IMR-90 (cell line): Measurements from ENCODE around the gene ZKSCAN1. TPM values are rescaled to one million over a fixed set of nuclear protein-coding genes. Genes with fewer than 3 reads are reported as not detected.

Experiments used
- ATAC-seq: fragments of 200-7000 bp; cut with Tn5 transposase; 2 replicates; pipeline ENCODE4 v1.9.1; 2020; ENCODE audit warnings: low read depth, mild to moderate bottlenecking, moderate library complexity
- BruUV-seq: library from RNA; stranded (reverse); fragments of 400-500 nt; replicated peaks from 2 replicates; lab custom pipeline; 2021; lab: Mats Ljungman, UMichigan
- CTCF ChIA-PET: fragments of 300-600 bp; formaldehyde crosslinking; extraction: SDS; loops from one replicate; lab custom pipeline; 2021; ENCODE audit warnings: antibody characterized with exemption; lab: Yijun Ruan, JAX
- POLR2A ChIA-PET: fragments of 300-600 bp; sonication (Branson Sonifier 250); formaldehyde crosslinking; loops from one replicate; lab custom pipeline; 2022; ENCODE audit warnings: antibody characterized with exemption; ENCODE audit not compliant: unreplicated experiment; lab: Charles Lee
- DNase-seq: peaks from one replicate; pipeline ENCODE4 v3.0.0; 2013
- H2AFZ ChIP-seq: replicated peaks from 2 replicates; pipeline ENCODE3; 2013; ENCODE audit warnings: low read length, mild to moderate bottlenecking; ENCODE audit not compliant: poor library complexity
- H2AK5ac ChIP-seq: 2 replicates; pipeline ENCODE4 v1.6.1; 2013; ENCODE audit warnings: low read depth, low read length, inconsistent platforms
- H2AK9ac ChIP-seq: replicated peaks from 2 replicates; pipeline ENCODE3; 2013; ENCODE audit warnings: mild to moderate bottlenecking, low read depth, low read length, moderate library complexity; ENCODE audit not compliant: poor library complexity
- H2BK120ac ChIP-seq: 2 replicates; pipeline ENCODE4 v1.6.1; 2013; ENCODE audit warnings: low read depth, low read length, inconsistent platforms
- H2BK15ac ChIP-seq: 3 replicates; pipeline ENCODE4 v1.6.1; 2013; ENCODE audit warnings: low read depth, low read length, inconsistent platforms
- H2BK20ac ChIP-seq: 2 replicates; pipeline ENCODE4 v1.6.1; 2013; ENCODE audit warnings: low read depth, mild to moderate bottlenecking, inconsistent platforms, low read length, moderate library complexity
- H2BK5ac ChIP-seq: 2 replicates; pipeline ENCODE4 v1.6.1; 2013; ENCODE audit warnings: mild to moderate bottlenecking, low read depth, low read length, inconsistent platforms; ENCODE audit not compliant: poor library complexity, severe bottlenecking
- H3K14ac ChIP-seq: replicated peaks from 2 replicates; pipeline ENCODE4 v1.6.1; 2013; ENCODE audit warnings: low read depth, low read length, inconsistent platforms
- H3K18ac ChIP-seq: 2 replicates; pipeline ENCODE4 v1.6.1; 2013; ENCODE audit warnings: low read depth, low read length, control low read depth
- H3K23ac ChIP-seq: 2 replicates; pipeline ENCODE4 v1.6.1; 2013; ENCODE audit warnings: low read depth, low read length, inconsistent platforms
- H3K27ac ChIP-seq: 2 replicates; pipeline ENCODE4 v1.5.1; 2013; ENCODE audit warnings: mild to moderate bottlenecking, control low read depth, low read length; ENCODE audit not compliant: insufficient read depth
- H3K27me3 ChIP-seq: 2 replicates; pipeline ENCODE4 v1.6.1; 2013; ENCODE audit warnings: low read length; ENCODE audit not compliant: control insufficient read depth, insufficient read depth
- H3K36me3 ChIP-seq: 2 replicates; pipeline ENCODE4 v1.6.1; 2013; ENCODE audit warnings: low read length, mixed read lengths; ENCODE audit not compliant: control insufficient read depth, insufficient read depth
- H3K4ac ChIP-seq: 2 replicates; pipeline ENCODE4 v1.6.1; 2013; ENCODE audit warnings: low read depth, low read length, inconsistent platforms
- H3K4me1 ChIP-seq: 2 replicates; pipeline ENCODE4 v1.6.1; 2013; ENCODE audit warnings: low read length, mixed read lengths; ENCODE audit not compliant: control insufficient read depth, insufficient read depth
- H3K4me2 ChIP-seq: 2 replicates; pipeline ENCODE4 v1.6.1; 2013; ENCODE audit warnings: low read depth, mild to moderate bottlenecking, control low read depth, low read length, moderate library complexity
- H3K4me3 ChIP-seq: 2 replicates; pipeline ENCODE4 v1.5.1; 2013; ENCODE audit warnings: low read depth, mild to moderate bottlenecking, control low read depth, low read length, moderate library complexity; ENCODE audit not compliant: insufficient read depth
- H3K56ac ChIP-seq: 2 replicates; pipeline ENCODE4 v1.6.1; 2013; ENCODE audit warnings: low read length, inconsistent platforms; ENCODE audit not compliant: insufficient read depth; ENCODE audit errors: extremely low read depth
- H3K79me1 ChIP-seq, 2 experiments: 2 replicates each; pipeline ENCODE4 v1.6.1; 2013; ENCODE audit warnings: low read length in 2 of 2, inconsistent platforms in 1 of 2, low read depth in 1 of 2
- H3K9ac ChIP-seq: 2 replicates; pipeline ENCODE4 v1.6.1; 2013; ENCODE audit warnings: low read depth, low read length, control low read depth
- H3K9me1 ChIP-seq: 2 replicates; pipeline ENCODE4 v1.6.1; 2013; ENCODE audit warnings: low read length, inconsistent platforms; ENCODE audit not compliant: insufficient read depth
- H3K9me3 ChIP-seq: 2 replicates; pipeline ENCODE4 v1.6.1; 2013; ENCODE audit warnings: low read length; ENCODE audit not compliant: control insufficient read depth, insufficient read depth
- H4K20me1 ChIP-seq: 2 replicates; pipeline ENCODE4 v1.6.1; 2013; ENCODE audit warnings: low read length, inconsistent platforms; ENCODE audit not compliant: insufficient read depth
- H4K5ac ChIP-seq: 2 replicates; pipeline ENCODE4 v1.6.1; 2013; ENCODE audit warnings: mild to moderate bottlenecking, low read depth, low read length, control low read depth
- H4K8ac ChIP-seq, 2 experiments: 2 replicates each; pipeline ENCODE4 v1.6.1; 2013; ENCODE audit warnings: low read depth in 2 of 2, low read length in 2 of 2, control low read depth in 1 of 2, inconsistent platforms in 1 of 2
- H4K91ac ChIP-seq: 2 replicates; pipeline ENCODE4 v1.6.1; 2013; ENCODE audit warnings: low read depth, low read length, inconsistent platforms; ENCODE audit not compliant: insufficient read depth
- BHLHE40 ChIP-seq: fragments of 150-350 bp; IDR thresholded peaks from 2 replicates; pipeline ENCODE4 v1.6.1; 2016; ENCODE audit warnings: mild to moderate bottlenecking, low read depth, low read length
- CEBPB ChIP-seq: IDR thresholded peaks from 2 replicates; pipeline ENCODE4 v1.6.1; 2012; ENCODE audit warnings: low read depth, low read length, improper control_type of control experiment
- CHD1 ChIP-seq: IDR thresholded peaks from 2 replicates; pipeline ENCODE4 v1.6.1; 2012; ENCODE audit warnings: low read depth, low read length, improper control_type of control experiment
- ELK1 ChIP-seq: fragments of 150-350 bp; IDR thresholded peaks from 2 replicates; pipeline ENCODE4 v1.6.1; 2016; ENCODE audit warnings: low read depth, mild to moderate bottlenecking, low read length, moderate library complexity, borderline replicate concordance
- FOS ChIP-seq: fragments of 150-350 bp; IDR thresholded peaks from 2 replicates; pipeline ENCODE4 v1.6.1; 2016; ENCODE audit warnings: low read depth, low read length
- MAFK ChIP-seq: IDR thresholded peaks from 2 replicates; pipeline ENCODE4 v1.6.1; 2012; ENCODE audit warnings: low read depth, low read length, improper control_type of control experiment
- MAZ ChIP-seq: IDR thresholded peaks from 2 replicates; pipeline ENCODE4 v1.6.1; 2012; ENCODE audit warnings: low read depth, mild to moderate bottlenecking, low read length, improper control_type of control experiment, moderate library complexity, borderline replicate concordance
- MXI1 ChIP-seq: IDR thresholded peaks from 2 replicates; pipeline ENCODE4 v1.6.1; 2012; ENCODE audit warnings: low read depth, mild to moderate bottlenecking, low read length, moderate library complexity, borderline replicate concordance
- NFE2L2 ChIP-seq: fragments of 150-350 bp; IDR thresholded peaks from 2 replicates; pipeline ENCODE4 v1.6.1; 2016; ENCODE audit warnings: low read depth, mild to moderate bottlenecking, low read length
- POLR2A ChIP-seq: IDR thresholded peaks from 2 replicates; pipeline ENCODE4 v1.6.1; 2012; ENCODE audit warnings: mild to moderate bottlenecking, low read depth, low read length
- RAD21 ChIP-seq: IDR thresholded peaks from 2 replicates; pipeline ENCODE4 v1.6.1; 2012; ENCODE audit warnings: low read length, improper control_type of control experiment
- RCOR1 ChIP-seq: IDR thresholded peaks from 2 replicates; pipeline ENCODE4 v1.6.1; 2012; ENCODE audit warnings: mild to moderate bottlenecking, low read length, improper control_type of control experiment; ENCODE audit not compliant: insufficient replicate concordance
- RFX5 ChIP-seq: IDR thresholded peaks from 2 replicates; pipeline ENCODE4 v1.8.0; 2012; ENCODE audit warnings: low read depth, mild to moderate bottlenecking, low read length, moderate library complexity
- SMC3 ChIP-seq: fragments of 150-350 bp; IDR thresholded peaks from 2 replicates; pipeline ENCODE4 v1.6.1; 2016; ENCODE audit warnings: low read depth, mild to moderate bottlenecking, antibody characterized with exemption, low read length, moderate library complexity
- USF2 ChIP-seq: fragments of 150-350 bp; IDR thresholded peaks from 2 replicates; pipeline ENCODE4 v1.6.1; 2017; ENCODE audit warnings: mild to moderate bottlenecking, antibody characterized with exemption, low read length, low read depth
- WGBS, 2 experiments: methylation state at CpG; one replicate each; pipeline versions ENCODE4 v1.1.5 to v1.1.7; 2013; ENCODE audit warnings: missing lambda C conversion rate in 2 of 2; ENCODE audit not compliant: insufficient read length in 1 of 2; ENCODE audit errors: extremely low coverage in 2 of 2; 5-methylcytosine and 5-hydroxymethylcytosine counted together
- dilution Hi-C: fragments of 300-500 bp; cut with HindIII; formaldehyde crosslinking; loops from one replicate; pipeline ENCODE4 v1.14.3; 2018; ENCODE audit warnings: low sequenced_read_pairs; ENCODE audit not compliant: unreplicated experiment
- in situ Hi-C: fragments of 300-500 bp; cut with MboI; formaldehyde crosslinking; loops from 3 replicates; pipeline ENCODE4 v1.14.3; 2019; ENCODE audit warnings: low sequenced_read_pairs, inconsistent platforms, mixed read lengths
- intact Hi-C: fragments of 100-400 bp; cut with micrococcal nuclease; formaldehyde crosslinking; loops from 2 replicates; pipeline ENCODE4 v1.10.0; 2022
- polyA plus RNA-seq, 3 experiments: library from polyadenylated mRNA; depleted of rRNA; stranded (reverse); fragments of >200 nt; gene quantifications; 2 replicates each; pipeline ENCODE4 v1.2.3, GENCODE V29; 2012; ENCODE audit warnings: low replicate concordance in 1 of 3
- total RNA-seq: library from RNA; depleted of rRNA; stranded (reverse); fragments of >200 nt; gene quantifications from 2 replicates; pipeline ENCODE4 v1.2.3, GENCODE V29; 2012
- TF ChIP-seq, protein P1 (sequence below): conservative IDR thresholded peaks from 2 replicates; pipeline ENCODE4 v1.5.1; 2012; ENCODE audit warnings: mild to moderate bottlenecking, low read depth, low read length, improper control_type of control experiment

The ZKSCAN1 gene
- total and polyA plus RNA-seq, 2 of the 4 experiments (the other 2 are of a cell fraction) = 13.7 to 40.7 TPM

- Histone ChIP-seq H4K91ac (no peak overlapping the region), H4K5ac (no peak overlapping the region), H3K36me3 (peaks cover 46% of the 10 kb centered on the region), H4K20me1 (peaks cover 17% of the 10 kb centered on the region; the same call in 1 of the 2 replicates), H2BK5ac (no peak overlapping the region), H3K27ac (no peak overlapping the region), H3K14ac (no peak overlapping the region), H3K56ac (no peak overlapping the region), H2AK5ac (no peak overlapping the region), H3K18ac (no peak overlapping the region), H2BK20ac (no peak overlapping the region), H2BK120ac (no peak overlapping the region), H3K9ac (no peak overlapping the region), H3K4me1 (no peaks in the 10 kb centered on the region), H3K9me3 (no peaks in the 10 kb centered on the region), H4K8ac (no peak overlapping the region), H3K27me3 (no peaks in the 10 kb centered on the region), H3K4me2 (no peak overlapping the region), H3K4ac (no peak overlapping the region), H2BK15ac (no peak overlapping the region), H3K4me3 (no peak overlapping the region), H3K23ac (no peak overlapping the region), H3K79me1 (peaks cover 24 to 72% of the 10 kb centered on the region in 2 experiments), H2AK9ac (no peak overlapping the region), H2AFZ (no peak overlapping the region), H3K9me1 (peaks cover 3% of the 10 kb centered on the region; the same call in 1 of the 2 replicates)
- TF ChIP-seq FOS = no peak
- TF ChIP-seq RCOR1 = no peak
- no peak for TF ChIP-seq CHD1
- TF ChIP-seq ELK1 = no peak
- TF ChIP-seq NFE2L2 = no peak
- TF ChIP-seq SMC3 = no peak
- no peak for TF ChIP-seq RAD21
- TF ChIP-seq MAZ = no peak
- no peak for TF ChIP-seq RFX5
- no peak for TF ChIP-seq CEBPB
- no peak for TF ChIP-seq MAFK
- no peak for TF ChIP-seq BHLHE40
- no peak for TF ChIP-seq POLR2A
- no peak for TF ChIP-seq USF2
- TF ChIP-seq MXI1 = no peak
- TF ChIP-seq, protein P1, sequence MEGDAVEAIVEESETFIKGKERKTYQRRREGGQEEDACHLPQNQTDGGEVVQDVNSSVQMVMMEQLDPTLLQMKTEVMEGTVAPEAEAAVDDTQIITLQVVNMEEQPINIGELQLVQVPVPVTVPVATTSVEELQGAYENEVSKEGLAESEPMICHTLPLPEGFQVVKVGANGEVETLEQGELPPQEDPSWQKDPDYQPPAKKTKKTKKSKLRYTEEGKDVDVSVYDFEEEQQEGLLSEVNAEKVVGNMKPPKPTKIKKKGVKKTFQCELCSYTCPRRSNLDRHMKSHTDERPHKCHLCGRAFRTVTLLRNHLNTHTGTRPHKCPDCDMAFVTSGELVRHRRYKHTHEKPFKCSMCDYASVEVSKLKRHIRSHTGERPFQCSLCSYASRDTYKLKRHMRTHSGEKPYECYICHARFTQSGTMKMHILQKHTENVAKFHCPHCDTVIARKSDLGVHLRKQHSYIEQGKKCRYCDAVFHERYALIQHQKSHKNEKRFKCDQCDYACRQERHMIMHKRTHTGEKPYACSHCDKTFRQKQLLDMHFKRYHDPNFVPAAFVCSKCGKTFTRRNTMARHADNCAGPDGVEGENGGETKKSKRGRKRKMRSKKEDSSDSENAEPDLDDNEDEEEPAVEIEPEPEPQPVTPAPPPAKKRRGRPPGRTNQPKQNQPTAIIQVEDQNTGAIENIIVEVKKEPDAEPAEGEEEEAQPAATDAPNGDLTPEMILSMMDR = no peak
- ChIA-PET CTCF (no interaction called here), POLR2A (no interaction called here)
- no CpG with 5 or more reads among the region's 12 CpGs for WGBS, 2 experiments
- BruUV-seq = no TSS peak
- no peak for ATAC-seq
- no peak for DNase-seq
- intact Hi-C loops (no loop called here), in situ Hi-C loops (no loop called here), dilution Hi-C loops (no loop called here)
Observed at GRCh38 chr7:100024020-100024619, 8.7 kb downstream of the ZKSCAN1 start.
